Esophagus (tissue), 2 donors: ENCODE results near the gene MCAT. TPM values are rescaled to one million over a fixed set of nuclear protein-coding genes. Genes with fewer than 3 reads are reported as not detected.
A peak's percentile ranks its signal among the peaks of the same experiment; 100 is the strongest.
"Not testable (repeated sequence)": the region's sequence is repeated elsewhere in the genome, so short reads cannot be mapped to it uniquely, and the experiment has no call there.

Experiments
- H3K27ac ChIP-seq, 2 donors: one replicate each; pipeline ENCODE4 v1.5.1; 2013; ENCODE audit warnings: low read depth in 2 of 2, mild to moderate bottlenecking in 2 of 2, inconsistent platforms in 1 of 2, low read length in 1 of 2, moderate library complexity in 1 of 2
- H3K27me3 ChIP-seq, 2 donors: one replicate each; pipeline ENCODE4 v1.6.1; 2013; ENCODE audit warnings: low read length in 2 of 2, control low read depth in 1 of 2, mild to moderate bottlenecking in 1 of 2; ENCODE audit not compliant: insufficient read depth in 2 of 2, control insufficient read depth in 1 of 2
- H3K36me3 ChIP-seq, 2 donors: one replicate each; pipeline ENCODE4 v1.6.1; 2013; ENCODE audit warnings: low read length in 1 of 2; ENCODE audit not compliant: control insufficient read depth in 2 of 2, insufficient read depth in 2 of 2
- H3K4me1 ChIP-seq, 2 donors: one replicate each; pipeline ENCODE4 v1.6.1; 2013; ENCODE audit warnings: low read length in 1 of 2; ENCODE audit not compliant: control insufficient read depth in 2 of 2, insufficient read depth in 2 of 2
- H3K4me3 ChIP-seq, 2 donors: one replicate each; pipeline ENCODE4 v1.5.1; 2013; ENCODE audit warnings: low read length in 2 of 2, mild to moderate bottlenecking in 2 of 2, low read depth in 1 of 2, moderate library complexity in 1 of 2
- H3K9me3 ChIP-seq, 2 donors: one replicate each; pipeline ENCODE4 v1.6.1; 2013; ENCODE audit warnings: mild to moderate bottlenecking in 2 of 2, low read depth in 1 of 2, low read length in 1 of 2, moderate library complexity in 1 of 2; ENCODE audit not compliant: control insufficient read depth in 2 of 2, insufficient read depth in 1 of 2
- WGBS, 2 donors: extraction: QIAGEN DNeasy Blood & Tissue Kit; methylation state at CpG; one replicate each; pipeline ENCODE4 v1.1.7; 2013; 5-methylcytosine and 5-hydroxymethylcytosine counted together
- polyA plus RNA-seq, 2 donors: library from polyadenylated mRNA; stranded (reverse); fragments of 200-250 nt; gene quantifications; one replicate each; pipeline ENCODE4 v1.2.3, GENCODE V29; 2013
- donor health status: healthy with polysubstance abuse.
- donor health status: Bipolar disorder and iron deficiency.

Gene MCAT
- polyA plus RNA-seq, 2 donors: 10.2 to 16.6 TPM

GRCh38 chr22:43147821-43148220 lies 4.6 kb upstream of the MCAT start:
- Histone ChIP-seq H3K27me3 (no peaks in the 10 kb centered on the region), H3K27ac (no peak overlapping the region), H3K9me3 (no peaks in the 10 kb centered on the region), H3K4me1 (peaks cover 0 to 13% of the 10 kb centered on the region in 2 donors), H3K4me3 (no peak overlapping the region), H3K36me3 (no peaks in the 10 kb centered on the region)
- 67 to 68% methylated on average over 8 of the region's 8 CpGs for WGBS, 2 donors

DNA sequence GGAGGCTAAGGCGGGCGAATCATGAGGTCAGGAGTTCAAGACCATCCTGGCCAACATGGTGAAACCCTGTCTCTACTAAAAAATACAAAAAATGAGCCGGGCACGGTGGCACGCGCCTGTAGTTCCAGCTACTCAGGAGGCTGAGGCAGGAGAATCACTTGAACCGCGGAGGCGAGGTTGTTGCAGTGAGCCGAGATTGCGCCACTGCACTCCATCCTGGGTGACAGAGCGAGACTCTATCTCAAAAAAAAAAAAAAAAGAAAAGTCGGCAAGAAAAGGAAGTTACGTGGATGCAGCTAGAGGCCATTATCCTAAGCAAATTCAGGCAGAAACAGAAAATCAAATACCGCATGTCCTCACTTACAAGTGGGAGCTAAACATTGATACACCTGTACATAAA lies 3.1 kb upstream of the MCAT start:
- not testable (repeated sequence) for H3K36me3 ChIP-seq, H3K27me3 ChIP-seq, H3K27ac ChIP-seq, H3K9me3 ChIP-seq, H3K4me3 ChIP-seq
- 86 to 88% methylated on average over 15 of the region's 15 CpGs for WGBS, 2 donors
- peaks cover 0 to 13% of the 10 kb centered on the region in 2 donors for H3K4me1 ChIP-seq

GRCh38 chr22:43145371-43145770 lies 2.2 kb upstream of the MCAT start:
- H3K36me3 ChIP-seq, H3K4me3 ChIP-seq, H3K27me3 ChIP-seq, H3K4me1 ChIP-seq, H3K9me3 ChIP-seq: not testable (repeated sequence)
- peak overlapping the region; percentile 73 to 82 for H3K27ac ChIP-seq
- WGBS, 2 donors: 88 to 90% methylated on average over 8 of the region's 8 CpGs

- WGBS, 2 donors: 48 to 58% methylated on average over 3 of the region's 3 CpGs
Measured at GRCh38 chr22:43144949-43145348, 1.8 kb upstream of the MCAT start.

DNA sequence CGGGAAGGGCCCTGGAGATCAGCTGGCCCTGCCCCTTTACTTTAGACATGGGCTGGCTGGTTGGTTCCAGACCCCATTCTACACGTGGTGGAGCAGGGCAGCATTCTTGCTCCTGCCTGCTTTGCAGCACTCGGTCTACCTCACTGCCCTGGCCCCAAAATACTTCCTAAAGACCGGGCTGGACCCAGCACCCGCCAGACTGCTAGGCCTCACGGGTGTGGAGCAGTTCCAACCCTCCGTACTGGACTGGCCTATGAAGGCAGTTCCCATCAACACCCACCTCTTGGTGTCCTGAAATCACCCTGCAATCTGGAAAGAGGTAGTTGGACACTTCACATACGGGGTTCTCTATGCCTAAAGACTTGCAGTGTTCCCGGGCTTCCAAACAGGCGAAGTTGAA lies 6.4 kb downstream of the MCAT start:
- H3K27me3 ChIP-seq: no peaks in the 10 kb centered on the region
- peaks cover 12 to 52% of the 10 kb centered on the region in 2 donors for H3K36me3 ChIP-seq
- no peak overlapping the region for H3K27ac ChIP-seq
- no peak overlapping the region for H3K4me3 ChIP-seq
- WGBS, 2 donors: 78 to 81% methylated on average over 10 of the region's 10 CpGs
- H3K4me1 ChIP-seq: peaks cover 0 to under 1% of the 10 kb centered on the region in 2 donors
- H3K9me3 ChIP-seq: no peaks in the 10 kb centered on the region

More at GRCh38 chr22:43144949-43145348, 1.8 kb upstream of the MCAT start:
- peaks cover 4 to 7% of the 10 kb centered on the region in 2 donors for H3K36me3 ChIP-seq
- H3K4me3 ChIP-seq: no peak overlapping the region
- H3K27ac ChIP-seq: peak overlapping the region; percentile 73 to 86
- peaks cover 0 to 7% of the 10 kb centered on the region in 2 donors for H3K4me1 ChIP-seq
- no peaks in the 10 kb centered on the region for H3K27me3 ChIP-seq
- no peaks in the 10 kb centered on the region for H3K9me3 ChIP-seq

GRCh38 chr22:43136255-43136654 lies 6.9 kb downstream of the MCAT start:
- Histone ChIP-seq H3K27me3 (no peaks in the 10 kb centered on the region), H3K36me3 (peaks cover 12 to 56% of the 10 kb centered on the region in 2 donors), H3K4me3 (no peak overlapping the region), H3K4me1 (peaks cover 0 to 2% of the 10 kb centered on the region in 2 donors), H3K9me3 (no peaks in the 10 kb centered on the region), H3K27ac (no peak overlapping the region)
- 47 to 54% methylated on average over 9 of the region's 9 CpGs for WGBS, 2 donors

DNA sequence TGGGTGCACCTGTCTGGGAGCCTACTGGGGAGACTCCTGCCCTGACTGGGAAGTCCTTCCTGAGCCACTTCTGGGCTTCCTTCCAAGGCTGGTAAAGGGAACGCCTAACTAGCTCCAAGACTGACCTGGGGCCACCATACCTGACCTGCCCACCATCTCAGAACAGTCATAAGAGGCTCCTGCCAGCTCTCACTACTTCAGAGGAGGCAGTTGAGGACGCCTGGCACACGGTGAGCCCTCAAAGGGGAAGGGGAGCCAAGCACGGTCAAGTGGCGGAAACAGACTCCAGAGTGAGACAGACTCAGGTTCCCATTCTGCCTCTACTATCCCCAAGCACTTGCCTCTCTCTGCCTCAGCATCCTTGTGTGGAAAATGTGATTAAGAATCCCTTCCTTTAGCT lies 7.6 kb downstream of the MCAT start:
- Histone ChIP-seq H3K36me3 (peaks cover 7 to 56% of the 10 kb centered on the region in 2 donors), H3K27ac (peak overlapping the region in 1 of 2 donors; percentile 65)
- WGBS, 2 donors: 81 to 84% methylated on average over 4 to 5 of the region's 5 CpGs

DNA sequence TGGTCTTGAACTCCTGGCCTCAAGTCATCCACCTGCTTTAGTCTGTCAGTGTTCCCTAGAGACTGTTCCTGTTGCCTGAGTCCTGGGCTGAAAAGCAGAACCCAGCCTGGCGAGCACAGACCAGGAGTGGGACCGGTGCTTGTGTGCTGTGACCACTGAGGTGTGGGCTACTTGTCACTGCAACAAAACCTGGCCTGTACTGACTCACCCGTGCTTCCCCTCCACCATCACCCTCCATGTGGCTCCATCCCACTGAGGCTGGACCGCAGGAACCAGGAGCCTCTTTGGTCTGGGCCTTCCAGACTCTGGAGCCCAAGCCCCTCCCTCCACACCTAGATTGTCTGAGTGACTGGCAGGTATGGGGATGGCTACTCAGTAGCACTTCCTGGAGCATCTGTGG lies 8.6 kb downstream of the MCAT start:
- H3K36me3 ChIP-seq: peaks cover 7 to 55% of the 10 kb centered on the region in 2 donors
- no peaks in the 10 kb centered on the region for H3K27me3 ChIP-seq

More for the DNA sequence above, 7.6 kb downstream of the MCAT start:
- Histone ChIP-seq H3K27me3 (no peaks in the 10 kb centered on the region), H3K4me3 (no peak overlapping the region), H3K4me1 (peaks cover 0 to 2% of the 10 kb centered on the region in 2 donors), H3K9me3 (no peaks in the 10 kb centered on the region)

GRCh38 chr22:43133401-43133800 lies 9.8 kb downstream of the MCAT start:
- Histone ChIP-seq H3K27me3 (no peaks in the 10 kb centered on the region), H3K27ac (no peak overlapping the region), H3K36me3 (peaks cover 7 to 57% of the 10 kb centered on the region in 2 donors), H3K4me3 (no peak overlapping the region), H3K4me1 (peaks cover 0 to 4% of the 10 kb centered on the region in 2 donors), H3K9me3 (no peaks in the 10 kb centered on the region)
- 90 to 92% methylated on average over 9 of the region's 9 CpGs for WGBS, 2 donors

More for the DNA sequence above, 8.6 kb downstream of the MCAT start:
- H3K4me3 ChIP-seq: no peak overlapping the region
- H3K9me3 ChIP-seq: no peaks in the 10 kb centered on the region
- 96 to 98% methylated on average over 4 of the region's 4 CpGs for WGBS, 2 donors
- peaks cover 0 to 4% of the 10 kb centered on the region in 2 donors for H3K4me1 ChIP-seq
- no peak overlapping the region for H3K27ac ChIP-seq

- Histone ChIP-seq H3K4me3 (no peak overlapping the region), H3K36me3 (peaks cover 7 to 47% of the 10 kb centered on the region in 2 donors), H3K4me1 (peaks cover 2 to 14% of the 10 kb centered on the region in 2 donors), H3K27me3 (no peaks in the 10 kb centered on the region), H3K9me3 (no peaks in the 10 kb centered on the region), H3K27ac (no peak overlapping the region)
- WGBS, 2 donors: 82 to 88% methylated on average over 17 of the region's 17 CpGs
Measured at GRCh38 chr22:43131773-43132501, 11.3 kb downstream of the MCAT start.
